Measurements from ENCODE around the gene COLEC12. TPM values are rescaled to one million over a fixed set of nuclear protein-coding genes. Genes with fewer than 3 reads are reported as not detected.

Gene COLEC12
- total RNA-seq, 4 donors from 2014 or later: 5.1 to 14.5 (median 6.9) TPM

- no peak overlapping the region for H3K4me3 ChIP-seq (ENCODE audit: low read depth, poor library complexity, severe bottlenecking)
- intact Hi-C loops (cut with DNase I; ENCODE audit: low total_unique reads): no loop called here
- no peak for TF ChIP-seq POLR2A (IDR thresholded peaks at IDR 0.05)
- TF ChIP-seq CTCF (IDR thresholded peaks at IDR 0.05): no peak
- no peak for DNase-seq (ENCODE audit: low spot score in 2 of 2)
- WGBS, 2 donors: 62 to 80% methylated on average over 5 of the region's 5 CpGs
These were observed 83.0 kb downstream of the COLEC12 start for GRCh38 chr18:417495-417894.

GRCh38 chr18:416930-417329, 83.6 kb downstream of the COLEC12 start:
- no peak overlapping the region for H3K4me3 ChIP-seq (ENCODE audit: low read depth, poor library complexity, severe bottlenecking)
- intact Hi-C loops (cut with DNase I; ENCODE audit: low total_unique reads): no loop called here
- DNase-seq (ENCODE audit: low spot score in 2 of 2): no peak
- WGBS, 2 donors: 89 to 98% methylated on average over 1 of the region's 1 CpG
- no peak for TF ChIP-seq CTCF (IDR thresholded peaks at IDR 0.05)
- no peak for TF ChIP-seq POLR2A (IDR thresholded peaks at IDR 0.05)

GRCh38 chr18:415617-416612, 84.6 kb downstream of the COLEC12 start:
- TF ChIP-seq POLR2A (IDR thresholded peaks at IDR 0.05): no peak
- no peak for TF ChIP-seq CTCF (IDR thresholded peaks at IDR 0.05)

GRCh38 chr18:415047-415446, 85.5 kb downstream of the COLEC12 start:
- H3K4me3 ChIP-seq (ENCODE audit: low read depth, poor library complexity, severe bottlenecking): no peak overlapping the region
- intact Hi-C loops (cut with DNase I; ENCODE audit: low total_unique reads): no loop called here
- DNase-seq (ENCODE audit: low spot score in 2 of 2): no peak
- TF ChIP-seq POLR2A (IDR thresholded peaks at IDR 0.05) (no peak), CTCF (IDR thresholded peaks at IDR 0.05) (no peak)
- 78 to 79% methylated on average over 7 of the region's 7 CpGs for WGBS, 2 donors

More at GRCh38 chr18:415617-416612, 84.6 kb downstream of the COLEC12 start:
- 87 to 97% methylated on average over 2 of the region's 2 CpGs for WGBS, 2 donors
- DNase-seq (ENCODE audit: low spot score in 2 of 2): no peak
- H3K4me3 ChIP-seq (ENCODE audit: low read depth, poor library complexity, severe bottlenecking): no peak overlapping the region
- intact Hi-C loops (cut with DNase I; ENCODE audit: low total_unique reads): no loop called here

- DNase-seq (ENCODE audit: low spot score in 2 of 2): no peak
- WGBS, 2 donors: 68 to 75% methylated on average over 3 of the region's 3 CpGs
- TF ChIP-seq CTCF (IDR thresholded peaks at IDR 0.05) (no peak), POLR2A (IDR thresholded peaks at IDR 0.05) (no peak)
- intact Hi-C loops (cut with DNase I; ENCODE audit: low total_unique reads): no loop called here
- no peak overlapping the region for H3K4me3 ChIP-seq (ENCODE audit: low read depth, poor library complexity, severe bottlenecking)
These were observed 87.3 kb downstream of the COLEC12 start for GRCh38 chr18:413233-413632.

All from lower leg skin (tissue), 4 donors.